ENCODE data around the gene TARBP2.

The TARBP2 gene

GRCh38 chr12:53474077-53474476 is 27.0 kb upstream of the TARBP2 start:
- Histone ChIP-seq H2AFZ (no peak overlapping the region), H3K9me3 (ENCODE audit: control insufficient read depth, low read length) (no peaks in the 10 kb centered on the region), H3K27ac (peak overlapping the region; percentile 1), H3K27me3 (ENCODE audit: control insufficient read depth, insufficient read depth, low read length) (no peaks in the 10 kb centered on the region), H3K4me2 (ENCODE audit: low read length) (no peak overlapping the region), H3K4me3 (ENCODE audit: low read depth, low read length) (no peak overlapping the region), H3K9ac (no peak overlapping the region), H3K79me2 (peaks cover 22% of the 10 kb centered on the region), H3K4me1 (peaks cover 44% of the 10 kb centered on the region), H3K36me3 (ENCODE audit: control insufficient read depth, insufficient read depth, low read length) (no peaks in the 10 kb centered on the region)
- TF ChIP-seq, protein P1, sequence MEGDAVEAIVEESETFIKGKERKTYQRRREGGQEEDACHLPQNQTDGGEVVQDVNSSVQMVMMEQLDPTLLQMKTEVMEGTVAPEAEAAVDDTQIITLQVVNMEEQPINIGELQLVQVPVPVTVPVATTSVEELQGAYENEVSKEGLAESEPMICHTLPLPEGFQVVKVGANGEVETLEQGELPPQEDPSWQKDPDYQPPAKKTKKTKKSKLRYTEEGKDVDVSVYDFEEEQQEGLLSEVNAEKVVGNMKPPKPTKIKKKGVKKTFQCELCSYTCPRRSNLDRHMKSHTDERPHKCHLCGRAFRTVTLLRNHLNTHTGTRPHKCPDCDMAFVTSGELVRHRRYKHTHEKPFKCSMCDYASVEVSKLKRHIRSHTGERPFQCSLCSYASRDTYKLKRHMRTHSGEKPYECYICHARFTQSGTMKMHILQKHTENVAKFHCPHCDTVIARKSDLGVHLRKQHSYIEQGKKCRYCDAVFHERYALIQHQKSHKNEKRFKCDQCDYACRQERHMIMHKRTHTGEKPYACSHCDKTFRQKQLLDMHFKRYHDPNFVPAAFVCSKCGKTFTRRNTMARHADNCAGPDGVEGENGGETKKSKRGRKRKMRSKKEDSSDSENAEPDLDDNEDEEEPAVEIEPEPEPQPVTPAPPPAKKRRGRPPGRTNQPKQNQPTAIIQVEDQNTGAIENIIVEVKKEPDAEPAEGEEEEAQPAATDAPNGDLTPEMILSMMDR (IDR thresholded peaks at IDR 0.05) = no peak

GRCh38 chr12:53474819-53475218 is 26.3 kb upstream of the TARBP2 start:
- Histone ChIP-seq H3K36me3 (ENCODE audit: control insufficient read depth, insufficient read depth, low read length) (no peaks in the 10 kb centered on the region), H2AFZ (no peak overlapping the region), H3K9ac (no peak overlapping the region), H3K4me1 (peaks cover 44% of the 10 kb centered on the region), H3K4me3 (ENCODE audit: low read depth, low read length) (no peak overlapping the region), H3K4me2 (ENCODE audit: low read length) (no peak overlapping the region), H3K9me3 (ENCODE audit: control insufficient read depth, low read length) (no peaks in the 10 kb centered on the region), H3K79me2 (peaks cover 22% of the 10 kb centered on the region), H3K27me3 (ENCODE audit: control insufficient read depth, insufficient read depth, low read length) (no peaks in the 10 kb centered on the region), H3K27ac (no peak overlapping the region)
- TF ChIP-seq, protein P1 (IDR thresholded peaks at IDR 0.05) = no peak

- Histone ChIP-seq H3K4me2 (ENCODE audit: low read length) (no peak overlapping the region), H3K27ac (peak overlapping the region; percentile 21), H3K27me3 (ENCODE audit: control insufficient read depth, insufficient read depth, low read length) (no peaks in the 10 kb centered on the region), H2AFZ (no peak overlapping the region), H3K9ac (no peak overlapping the region), H3K4me1 (peaks cover 41% of the 10 kb centered on the region), H3K79me2 (peaks cover 22% of the 10 kb centered on the region), H3K9me3 (ENCODE audit: control insufficient read depth, low read length) (no peaks in the 10 kb centered on the region), H3K36me3 (ENCODE audit: control insufficient read depth, insufficient read depth, low read length) (no peaks in the 10 kb centered on the region), H3K4me3 (ENCODE audit: low read depth, low read length) (no peak overlapping the region)
- TF ChIP-seq, protein P1 (IDR thresholded peaks at IDR 0.05) = peak; percentile 28
Measured at GRCh38 chr12:53476769-53477209, 24.3 kb upstream of the TARBP2 start.

GRCh38 chr12:53478865-53479264 is 22.2 kb upstream of the TARBP2 start:
- H3K79me2 ChIP-seq = peaks cover 17% of the 10 kb centered on the region
- H3K9ac ChIP-seq = no peak overlapping the region
- no peak overlapping the region for H3K27ac ChIP-seq
- H3K9me3 ChIP-seq (ENCODE audit: control insufficient read depth, low read length) = no peaks in the 10 kb centered on the region
- H3K4me2 ChIP-seq (ENCODE audit: low read length) = no peak overlapping the region
- peaks cover 22% of the 10 kb centered on the region for H3K4me1 ChIP-seq
- TF ChIP-seq, protein P1 (IDR thresholded peaks at IDR 0.05) = no peak
- H3K36me3 ChIP-seq (ENCODE audit: control insufficient read depth, insufficient read depth, low read length) = no peaks in the 10 kb centered on the region
- no peak overlapping the region for H2AFZ ChIP-seq
- H3K4me3 ChIP-seq (ENCODE audit: low read depth, low read length) = no peak overlapping the region
- no peaks in the 10 kb centered on the region for H3K27me3 ChIP-seq (ENCODE audit: control insufficient read depth, insufficient read depth, low read length)

GRCh38 chr12:53479331-53479730 is 21.8 kb upstream of the TARBP2 start:
- Histone ChIP-seq H2AFZ (no peak overlapping the region), H3K79me2 (peaks cover 17% of the 10 kb centered on the region), H3K4me1 (peaks cover 22% of the 10 kb centered on the region), H3K4me3 (ENCODE audit: low read depth, low read length) (no peak overlapping the region), H3K27me3 (ENCODE audit: control insufficient read depth, insufficient read depth, low read length) (no peaks in the 10 kb centered on the region), H3K9ac (no peak overlapping the region), H3K4me2 (ENCODE audit: low read length) (no peak overlapping the region), H3K9me3 (ENCODE audit: control insufficient read depth, low read length) (no peaks in the 10 kb centered on the region), H3K27ac (no peak overlapping the region), H3K36me3 (ENCODE audit: control insufficient read depth, insufficient read depth, low read length) (no peaks in the 10 kb centered on the region)
- TF ChIP-seq, protein P1 (IDR thresholded peaks at IDR 0.05) = no peak
